ENCODE data around the gene MREG.

- TF ChIP-seq POLR2A (IDR thresholded peaks at IDR 0.05) (no peak), CTCF (IDR thresholded peaks at IDR 0.05) (no peak), EP300 (IDR thresholded peaks at IDR 0.05) (no peak)
Measured at GRCh38 chr2:215901796-215902195, 111.6 kb downstream of the MREG start.

All from sigmoid colon (tissue), 4 donors.